Panc1 (cell line): ENCODE results near the gene LAMA1. TPM values are rescaled to one million over a fixed set of nuclear protein-coding genes. Genes with fewer than 3 reads are reported as not detected.

Experiments used
- ATAC-seq: fragments of 200-7000 bp; cut with Tn5 transposase; 2 replicates; pipeline ENCODE4 v1.9.1; 2020; ENCODE audit warnings: mild to moderate bottlenecking, moderate library complexity
- BruUV-seq: library from RNA; stranded (reverse); fragments of 400-500 nt; replicated peaks from 2 replicates; lab custom pipeline; 2021; lab: Mats Ljungman, UMichigan
- CTCF ChIA-PET: fragments of 300-600 bp; sonication (Branson Sonifier 250); formaldehyde crosslinking; loops from one replicate; lab custom pipeline; 2022; ENCODE audit warnings: antibody characterized with exemption; lab: Charles Lee
- POLR2A ChIA-PET: fragments of 300-600 bp; sonication (Branson Sonifier 250); formaldehyde crosslinking; loops from one replicate; lab custom pipeline; 2022; ENCODE audit warnings: antibody characterized with exemption; lab: Charles Lee
- DNase-seq: peaks from one replicate; pipeline ENCODE4 v3.0.0-alpha.2; 2010; ENCODE audit warnings: low read depth, low spot score
- H3K27ac ChIP-seq: 2 replicates; pipeline ENCODE4 v1.5.1; 2011; ENCODE audit warnings: mild to moderate bottlenecking, low read length, inconsistent platforms
- H3K27me3 ChIP-seq: fragments of 200-500 bp; sonication (Bioruptor generic); 2 replicates; pipeline ENCODE4 v1.6.0; 2014; ENCODE audit warnings: low read length, inconsistent platforms; ENCODE audit not compliant: control insufficient read depth, insufficient read depth
- H3K36me3 ChIP-seq: fragments of 200-500 bp; sonication (Bioruptor generic); 2 replicates; pipeline ENCODE4 v1.5.1; 2014; ENCODE audit warnings: inconsistent platforms, mild to moderate bottlenecking, low read length, moderate library complexity; ENCODE audit not compliant: control insufficient read depth, insufficient read depth
- H3K4me1 ChIP-seq: 2 replicates; pipeline ENCODE4 v1.5.1; 2011; ENCODE audit warnings: inconsistent platforms, mild to moderate bottlenecking, low read length, moderate library complexity; ENCODE audit not compliant: control insufficient read depth, insufficient read depth
- H3K4me3 ChIP-seq, 2 experiments: 2 replicates each; pipeline ENCODE4 v1.5.1; 2011 to 2012; ENCODE audit warnings: low read depth in 2 of 2, low read length in 2 of 2, mild to moderate bottlenecking in 2 of 2, inconsistent platforms in 1 of 2, moderate library complexity in 1 of 2
- H3K9me3 ChIP-seq: fragments of 200-500 bp; sonication (Bioruptor generic); 2 replicates; pipeline ENCODE4 v1.5.1; 2014; ENCODE audit warnings: low read depth, mild to moderate bottlenecking, inconsistent platforms, low read length, moderate library complexity; ENCODE audit not compliant: control insufficient read depth, insufficient read depth
- POLR2AphosphoS5 ChIP-seq: IDR thresholded peaks from 2 replicates; pipeline ENCODE4 v1.6.1; 2012; ENCODE audit warnings: mild to moderate bottlenecking, low read depth, low read length, moderate library complexity
- SIN3A ChIP-seq: IDR thresholded peaks from 2 replicates; pipeline ENCODE4 v1.6.1; 2012; ENCODE audit warnings: low read depth, mild to moderate bottlenecking, low read length, moderate library complexity, borderline replicate concordance; ENCODE audit not compliant: insufficient read depth
- TCF7L2 ChIP-seq: IDR thresholded peaks from 2 replicates; pipeline ENCODE4 v1.6.1; 2011; ENCODE audit warnings: mild to moderate bottlenecking, low read depth, low read length, inconsistent platforms
- in situ Hi-C: cut with HindIII; loops from 2 replicates; pipeline ENCODE4 v1.10.0; 2016; ENCODE audit warnings: low sequenced_read_pairs, low pct_unique_long_range_greater_than_20kb
- intact Hi-C: fragments of 100-400 bp; cut with micrococcal nuclease; formaldehyde crosslinking; loops from one replicate; pipeline ENCODE4 v1.10.0; 2022; ENCODE audit not compliant: unreplicated experiment
- total RNA-seq: library from RNA; stranded (reverse); gene quantifications from one replicate; pipeline ENCODE4 v1.2.1, GENCODE V29; 2021; ENCODE audit not compliant: unreplicated experiment
- TF ChIP-seq, protein P1 (sequence below): fragments of 450-650 bp; IDR thresholded peaks from 2 replicates; pipeline ENCODE4 v1.5.1; 2017; ENCODE audit warnings: mild to moderate bottlenecking
- TF ChIP-seq, protein P2 (sequence below), 2 experiments: IDR thresholded peaks; 2 replicates each; pipeline ENCODE4 v1.6.1; 2011 to 2012; ENCODE audit warnings: low read depth in 2 of 2, control low read depth in 1 of 2, low read length in 1 of 2, mild to moderate bottlenecking in 1 of 2, moderate library complexity in 1 of 2; ENCODE audit not compliant: insufficient read depth in 1 of 2

The LAMA1 gene
- total RNA-seq, 1 experiment from 2014 or later = 0.03 TPM

DNA sequence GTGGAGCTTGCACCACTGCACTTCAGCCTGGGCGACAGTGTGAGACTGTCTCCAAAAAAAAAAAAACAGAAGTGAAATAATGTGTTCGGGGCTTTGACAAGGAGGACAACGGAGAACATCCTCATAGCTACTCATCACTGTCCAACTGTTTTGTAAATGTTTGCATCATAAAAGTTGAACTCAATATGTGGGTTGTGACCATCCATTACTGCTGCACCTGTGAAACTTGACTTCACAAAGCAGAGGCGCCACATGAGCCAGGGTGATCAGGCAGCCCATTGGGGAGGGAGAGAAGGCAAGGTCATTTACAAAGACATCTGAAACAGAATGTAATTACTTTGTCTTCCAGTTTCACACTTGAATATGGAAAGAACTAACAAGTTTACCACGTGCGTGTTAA, 61.6 kb downstream of the LAMA1 start:
- in situ Hi-C loops (no loop called here), intact Hi-C loops (no loop called here)
- TF ChIP-seq, protein P1, sequence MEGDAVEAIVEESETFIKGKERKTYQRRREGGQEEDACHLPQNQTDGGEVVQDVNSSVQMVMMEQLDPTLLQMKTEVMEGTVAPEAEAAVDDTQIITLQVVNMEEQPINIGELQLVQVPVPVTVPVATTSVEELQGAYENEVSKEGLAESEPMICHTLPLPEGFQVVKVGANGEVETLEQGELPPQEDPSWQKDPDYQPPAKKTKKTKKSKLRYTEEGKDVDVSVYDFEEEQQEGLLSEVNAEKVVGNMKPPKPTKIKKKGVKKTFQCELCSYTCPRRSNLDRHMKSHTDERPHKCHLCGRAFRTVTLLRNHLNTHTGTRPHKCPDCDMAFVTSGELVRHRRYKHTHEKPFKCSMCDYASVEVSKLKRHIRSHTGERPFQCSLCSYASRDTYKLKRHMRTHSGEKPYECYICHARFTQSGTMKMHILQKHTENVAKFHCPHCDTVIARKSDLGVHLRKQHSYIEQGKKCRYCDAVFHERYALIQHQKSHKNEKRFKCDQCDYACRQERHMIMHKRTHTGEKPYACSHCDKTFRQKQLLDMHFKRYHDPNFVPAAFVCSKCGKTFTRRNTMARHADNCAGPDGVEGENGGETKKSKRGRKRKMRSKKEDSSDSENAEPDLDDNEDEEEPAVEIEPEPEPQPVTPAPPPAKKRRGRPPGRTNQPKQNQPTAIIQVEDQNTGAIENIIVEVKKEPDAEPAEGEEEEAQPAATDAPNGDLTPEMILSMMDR = no peak
- TF ChIP-seq POLR2AphosphoS5 (no peak), SIN3A (no peak), TCF7L2 (no peak)
- TF ChIP-seq, protein P2, sequence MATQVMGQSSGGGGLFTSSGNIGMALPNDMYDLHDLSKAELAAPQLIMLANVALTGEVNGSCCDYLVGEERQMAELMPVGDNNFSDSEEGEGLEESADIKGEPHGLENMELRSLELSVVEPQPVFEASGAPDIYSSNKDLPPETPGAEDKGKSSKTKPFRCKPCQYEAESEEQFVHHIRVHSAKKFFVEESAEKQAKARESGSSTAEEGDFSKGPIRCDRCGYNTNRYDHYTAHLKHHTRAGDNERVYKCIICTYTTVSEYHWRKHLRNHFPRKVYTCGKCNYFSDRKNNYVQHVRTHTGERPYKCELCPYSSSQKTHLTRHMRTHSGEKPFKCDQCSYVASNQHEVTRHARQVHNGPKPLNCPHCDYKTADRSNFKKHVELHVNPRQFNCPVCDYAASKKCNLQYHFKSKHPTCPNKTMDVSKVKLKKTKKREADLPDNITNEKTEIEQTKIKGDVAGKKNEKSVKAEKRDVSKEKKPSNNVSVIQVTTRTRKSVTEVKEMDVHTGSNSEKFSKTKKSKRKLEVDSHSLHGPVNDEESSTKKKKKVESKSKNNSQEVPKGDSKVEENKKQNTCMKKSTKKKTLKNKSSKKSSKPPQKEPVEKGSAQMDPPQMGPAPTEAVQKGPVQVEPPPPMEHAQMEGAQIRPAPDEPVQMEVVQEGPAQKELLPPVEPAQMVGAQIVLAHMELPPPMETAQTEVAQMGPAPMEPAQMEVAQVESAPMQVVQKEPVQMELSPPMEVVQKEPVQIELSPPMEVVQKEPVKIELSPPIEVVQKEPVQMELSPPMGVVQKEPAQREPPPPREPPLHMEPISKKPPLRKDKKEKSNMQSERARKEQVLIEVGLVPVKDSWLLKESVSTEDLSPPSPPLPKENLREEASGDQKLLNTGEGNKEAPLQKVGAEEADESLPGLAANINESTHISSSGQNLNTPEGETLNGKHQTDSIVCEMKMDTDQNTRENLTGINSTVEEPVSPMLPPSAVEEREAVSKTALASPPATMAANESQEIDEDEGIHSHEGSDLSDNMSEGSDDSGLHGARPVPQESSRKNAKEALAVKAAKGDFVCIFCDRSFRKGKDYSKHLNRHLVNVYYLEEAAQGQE (IDR thresholded peaks at IDR 0.05; ENCODE audit: insufficient read depth in 1 of 2, low read depth in 2 of 2, low read length in 1 of 2) = no peak
- CTCF ChIA-PET = interaction anchor here (0.6 kb wide), 1 partner anchor 119 kb away, joined by 3 read pairs; no protein-coding TSS in a partner anchor
- H3K4me3 ChIP-seq = no peak overlapping the region
- no peaks in the 10 kb centered on the region for H3K4me1 ChIP-seq
- POLR2A ChIA-PET = interaction anchor here (0.7 kb wide), 1 partner anchor 16 kb away, joined by 3 read pairs; no protein-coding TSS in a partner anchor
- H3K27ac ChIP-seq = no peak overlapping the region
- H3K36me3 ChIP-seq = no peaks in the 10 kb centered on the region
- ATAC-seq (no peak), DNase-seq (no peak)
- no peaks in the 10 kb centered on the region for H3K27me3 ChIP-seq
- no TSS peak for BruUV-seq
- no peaks in the 10 kb centered on the region for H3K9me3 ChIP-seq

DNA sequence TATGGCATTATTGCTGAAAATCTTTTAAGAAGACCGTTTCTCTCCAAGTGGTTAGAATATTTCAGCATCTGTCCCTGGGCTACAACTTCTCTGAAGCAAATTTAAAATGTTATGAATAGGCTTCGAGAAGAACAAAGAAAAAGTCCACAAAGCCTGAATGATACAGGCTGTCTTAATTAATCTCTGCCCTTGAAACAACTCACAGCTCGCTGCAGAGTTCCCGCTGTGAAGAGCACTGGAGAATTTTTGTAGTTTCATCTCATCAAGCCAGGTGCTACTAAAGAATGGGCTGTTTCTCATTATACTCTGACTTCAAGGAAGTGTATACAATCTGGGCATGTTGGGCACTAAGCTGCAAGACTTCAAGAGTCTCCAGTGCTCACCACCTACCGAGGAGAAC, 67.6 kb downstream of the LAMA1 start:
- H3K27me3 ChIP-seq = no peaks in the 10 kb centered on the region
- intact Hi-C loops = no loop called here
- in situ Hi-C loops = no loop called here
- no peaks in the 10 kb centered on the region for H3K4me1 ChIP-seq
- H3K4me3 ChIP-seq = no peak overlapping the region
- H3K27ac ChIP-seq = no peak overlapping the region
- no peak for DNase-seq
- H3K9me3 ChIP-seq = no peaks in the 10 kb centered on the region
- ChIA-PET CTCF (no interaction called here), POLR2A (no interaction called here)
- H3K36me3 ChIP-seq = no peaks in the 10 kb centered on the region
- TF ChIP-seq TCF7L2 (no peak), POLR2AphosphoS5 (no peak), SIN3A (no peak)
- TF ChIP-seq, protein P2 (IDR thresholded peaks at IDR 0.05; ENCODE audit: insufficient read depth in 1 of 2, low read depth in 2 of 2, low read length in 1 of 2) = no peak
- ATAC-seq = no peak
- no TSS peak for BruUV-seq
